Left cardiac atrium (tissue), 4 donors: ENCODE results near the gene GNB1. TPM values are rescaled to one million over a fixed set of nuclear protein-coding genes. Genes with fewer than 3 reads are reported as not detected.
"Not testable (repeated sequence)": the region's sequence is repeated elsewhere in the genome, so short reads cannot be mapped to it uniquely, and the experiment has no call there.

Experiments used
- ATAC-seq, 2 donors: fragments of 200-7000 bp; cut with Tn5 transposase; one replicate each; pipeline ENCODE4 v1.9.1; 2020; ENCODE audit warnings: mild to moderate bottlenecking in 2 of 2, moderate library complexity in 2 of 2
- DNase-seq: peaks from one replicate; pipeline ENCODE4 v3.0.0-alpha.2; 2020
- intact Hi-C, 2 donors: fragments of 100-400 bp; cut with DNase I; formaldehyde crosslinking; loops; one replicate each; pipeline versions ENCODE4 v1.14.1 to v1.15.1; 2022 to 2023
- total RNA-seq, 2 donors: library from RNA; stranded (reverse); fragmentation: NEBNext Ultra II Directional; extraction: Animal tissue kit (Norgen Biotek cat#: 25700); gene quantifications; one replicate each; pipeline ENCODE4 v1.2.1, GENCODE V29; 2021
- donor health status: DM: no; HTN: yes; CAD: no.
- donor health status: DM: no; HTN: yes; CAD: no; lungs with severe emphysema.
- donor health status: DM: yes; HTN: yes; CAD: no.
- donor health status: Dilated cardiomyopathy.

The GNB1 gene
- total RNA-seq, 2 donors from 2014 or later: 188 to 206 TPM

- DNase-seq, intact Hi-C loops, ATAC-seq: not testable (repeated sequence)
Observed at GRCh38 chr1:1742529-1742928, 148.4 kb downstream of the GNB1 start.

- DNase-seq, ATAC-seq, intact Hi-C loops: not testable (repeated sequence)
Observed at GRCh38 chr1:1741013-1741412, 149.9 kb downstream of the GNB1 start.

GRCh38 chr1:1738799-1739337, 152.0 kb downstream of the GNB1 start:
- ATAC-seq, intact Hi-C loops, DNase-seq: not testable (repeated sequence)

GRCh38 chr1:1737675-1738590, 153.0 kb downstream of the GNB1 start:
- DNase-seq, intact Hi-C loops: not testable (repeated sequence)
- peak in 1 of 2 donors; percentile 27 for ATAC-seq

Other genes with a start within 250 kb of the GNB1 start
- gene CDK11B, start 232.1 kb downstream of the GNB1 start, total RNA-seq: 10 to 100 TPM; 17.0 to 18.8 TPM
- 10 to 100 TPM; 15.3 to 24.6 TPM for gene SLC35E2B, start 198.3 kb downstream of the GNB1 start, total RNA-seq
- gene CDK11A, start 166.7 kb downstream of the GNB1 start, total RNA-seq: 10 to 100 TPM; 19.1 to 21.1 TPM
- 10 to 100 TPM; 39.4 to 53.9 TPM for gene NADK, start 112.6 kb downstream of the GNB1 start, total RNA-seq
- gene CALML6, start 24.2 kb upstream of the GNB1 start, total RNA-seq: under 1 TPM in 1 of 2 donors, not detected in 1; 0.21 TPM
- under 1 TPM; 0.68 to 0.82 TPM for gene TMEM52, start 28.2 kb upstream of the GNB1 start, total RNA-seq
- gene CFAP74, start 112.7 kb upstream of the GNB1 start, total RNA-seq: not detected
- under 1 TPM in 1 of 2 donors, not detected in 1; 0.29 TPM for gene GABRD, start 128.3 kb upstream of the GNB1 start, total RNA-seq
- 10 to 100 TPM; 12.4 to 20.7 TPM for gene PRKCZ, start 159.3 kb upstream of the GNB1 start, total RNA-seq